GM12872 (cell line): ENCODE measurements around the gene CDCP1.

Experiments
- CTCF ChIP-seq: IDR thresholded peaks from 3 replicates; pipeline ENCODE4 v1.5.1; 2011; ENCODE audit warnings: low read depth, mild to moderate bottlenecking, low read length, moderate library complexity; ENCODE audit not compliant: insufficient read depth

The CDCP1 gene

GRCh38 chr3:45078910-45079522 is 67.2 kb downstream of the CDCP1 start:
- 0 out of 3 replicates have a peak, but pooled peaks have one; percentile 6 for TF ChIP-seq CTCF

DNA sequence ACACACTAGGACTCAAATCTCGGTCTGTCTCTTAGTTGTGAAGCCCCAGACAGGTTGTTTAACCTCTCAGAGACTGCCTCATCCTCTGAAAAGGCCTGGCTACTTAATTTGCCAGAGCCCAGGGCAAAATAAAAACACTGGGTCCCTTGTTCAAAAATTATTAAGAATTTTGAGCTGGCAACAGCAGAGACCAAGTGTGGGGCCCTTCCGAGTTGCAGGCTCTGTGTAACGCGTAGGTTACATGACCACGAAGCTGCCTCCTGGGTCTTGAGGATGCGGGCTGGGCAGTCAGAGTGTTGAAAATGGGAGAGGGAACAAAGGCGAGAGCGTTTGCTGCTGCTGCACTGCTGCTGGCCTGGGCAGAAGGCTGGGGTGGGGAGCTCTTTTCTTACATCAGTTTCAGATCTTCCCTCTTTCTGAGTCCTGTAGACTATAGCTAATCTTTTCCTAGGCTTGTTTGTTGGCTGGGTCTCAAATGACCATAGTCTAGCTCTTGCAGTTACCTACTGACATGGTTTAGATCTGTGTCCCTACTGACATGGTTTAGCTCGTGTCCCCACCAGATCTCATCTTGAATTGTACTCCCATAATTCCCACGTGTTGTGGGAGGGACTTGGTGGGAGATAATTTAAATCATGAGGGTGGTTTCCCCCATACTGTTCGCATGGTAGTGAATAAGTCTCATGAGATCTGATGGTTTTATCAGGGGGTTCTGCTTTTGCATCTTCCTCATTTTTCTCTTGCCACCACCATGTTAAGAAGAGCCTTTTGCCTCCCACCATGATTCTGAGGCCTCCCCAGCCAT is 70.2 kb downstream of the CDCP1 start:
- TF ChIP-seq CTCF = no peak

GRCh38 chr3:45071075-45071474 is 75.1 kb downstream of the CDCP1 start:
- no peak for TF ChIP-seq CTCF

- no peak for TF ChIP-seq CTCF
These were observed 78.2 kb downstream of the CDCP1 start for GRCh38 chr3:45067941-45068340.

DNA sequence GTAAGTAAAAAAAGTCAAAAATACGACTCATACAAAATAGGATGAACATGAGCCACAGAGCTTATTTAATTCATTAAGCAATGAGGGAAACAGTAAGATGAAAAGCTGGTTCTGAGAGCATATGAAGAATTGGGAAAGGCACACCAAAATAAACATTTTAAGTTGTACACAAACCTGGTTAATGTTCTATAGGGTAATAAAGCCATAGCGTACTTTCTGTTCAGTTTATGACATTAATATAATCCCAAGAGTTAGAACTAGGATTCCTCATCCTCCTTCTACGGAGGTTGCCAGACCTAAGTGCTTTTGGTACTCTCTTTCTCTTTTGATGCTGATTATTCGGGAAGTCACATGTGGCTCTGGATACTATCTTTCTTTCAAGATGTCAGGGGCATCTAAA is 78.7 kb downstream of the CDCP1 start:
- no peak for TF ChIP-seq CTCF

DNA sequence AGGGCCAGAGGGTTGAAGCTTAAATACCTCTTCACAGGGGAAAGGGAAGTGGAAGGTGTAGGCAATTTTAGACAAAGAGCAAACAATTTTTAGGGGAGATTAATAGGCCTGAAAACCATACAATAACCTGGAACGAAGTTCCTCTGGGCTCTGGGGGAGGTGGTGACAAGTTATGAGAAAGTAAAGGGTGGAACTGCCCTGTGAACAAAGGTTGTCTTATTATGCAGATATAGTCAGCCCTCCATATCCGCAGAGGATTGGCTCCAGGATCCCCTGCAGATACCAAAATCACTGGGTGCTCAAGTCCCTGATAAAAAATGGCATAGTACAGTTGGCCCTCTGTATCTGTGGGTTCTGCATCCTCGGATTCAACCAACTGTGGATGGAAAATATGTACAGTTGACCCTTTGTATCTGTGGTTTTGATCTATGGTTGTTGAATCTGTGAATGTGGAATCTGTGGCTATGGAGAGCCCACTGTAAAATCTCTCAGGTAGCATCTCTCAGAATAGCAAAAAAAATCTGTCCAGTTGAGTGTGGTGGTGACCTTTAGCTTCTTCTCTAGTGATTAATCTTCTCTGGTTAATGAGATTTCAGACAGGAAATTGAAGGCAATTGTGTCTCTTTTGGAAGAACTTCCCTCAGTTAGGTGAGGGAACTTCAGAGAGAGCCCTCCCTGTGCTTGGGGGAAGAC is 79.9 kb downstream of the CDCP1 start:
- TF ChIP-seq CTCF = no peak

- TF ChIP-seq CTCF = no peak
These were observed 80.8 kb downstream of the CDCP1 start for GRCh38 chr3:45065373-45065720.
